Hematopoietic multipotent progenitor cell (in vitro differentiated cells): Measurements from ENCODE around the gene MOBP. TPM values are rescaled to one million over a fixed set of nuclear protein-coding genes. Genes with fewer than 3 reads are reported as not detected.
"Not testable (repeated sequence)": the region's sequence is repeated elsewhere in the genome, so short reads cannot be mapped to it uniquely, and the experiment has no call there.

Experiments used
- DNase-seq, 3 donors: peaks; one replicate each; pipeline ENCODE4 v3.0.0-alpha.2; 2011 to 2015; ENCODE audit warnings: low read depth in 2 of 3, low spot score in 2 of 3
- total RNA-seq: library from RNA; depleted of rRNA; stranded (reverse); fragments of >200 nt; gene quantifications from one replicate; pipeline ENCODE4 v1.2.3, GENCODE V29; 2012

Gene MOBP
- total RNA-seq, 1 donor = under 0.01 TPM

GRCh38 chr3:39448506-39449233, 18.8 kb upstream of the MOBP start:
- DNase-seq = no peak

GRCh38 chr3:39449796-39450195, 17.7 kb upstream of the MOBP start:
- no peak for DNase-seq

GRCh38 chr3:39453134-39453533, 14.3 kb upstream of the MOBP start:
- DNase-seq = no peak

GRCh38 chr3:39453872-39454271, 13.6 kb upstream of the MOBP start:
- not testable (repeated sequence) for DNase-seq

GRCh38 chr3:39454591-39455217, 12.8 kb upstream of the MOBP start:
- no peak for DNase-seq

GRCh38 chr3:39456159-39456558, 11.3 kb upstream of the MOBP start:
- no peak for DNase-seq

GRCh38 chr3:39457361-39457760, 10.1 kb upstream of the MOBP start:
- no peak for DNase-seq

GRCh38 chr3:39458579-39458978, 8.9 kb upstream of the MOBP start:
- not testable (repeated sequence) for DNase-seq

GRCh38 chr3:39460677-39461076, 6.8 kb upstream of the MOBP start:
- DNase-seq = no peak

GRCh38 chr3:39463269-39463668, 4.2 kb upstream of the MOBP start:
- DNase-seq = no peak

- no peak for DNase-seq
These were observed 492 bp upstream of the MOBP start for GRCh38 chr3:39466988-39467387.

- DNase-seq = no peak
These were observed 592 bp downstream of the MOBP start for GRCh38 chr3:39468108-39468436.

- no peak for DNase-seq
These were observed 1.8 kb downstream of the MOBP start for GRCh38 chr3:39469258-39469657.

- no peak for DNase-seq
These were observed 2.5 kb downstream of the MOBP start for GRCh38 chr3:39469945-39470344.

GRCh38 chr3:39471652-39472051, 4.2 kb downstream of the MOBP start:
- DNase-seq = no peak

GRCh38 chr3:39473452-39474125, 6.1 kb downstream of the MOBP start:
- no peak for DNase-seq

GRCh38 chr3:39474126-39474515, 6.6 kb downstream of the MOBP start:
- DNase-seq = no peak

- DNase-seq = no peak
These were observed 9.3 kb downstream of the MOBP start for GRCh38 chr3:39476783-39477182.

GRCh38 chr3:39478226-39478625, 10.7 kb downstream of the MOBP start:
- DNase-seq = no peak

GRCh38 chr3:39479701-39480414, 12.4 kb downstream of the MOBP start:
- DNase-seq = no peak

- no peak for DNase-seq
These were observed 18.1 kb downstream of the MOBP start for GRCh38 chr3:39485547-39485946.
